ENCODE measurements around the gene ASTN2. TPM values are rescaled to one million over a fixed set of nuclear protein-coding genes. Genes with fewer than 3 reads are reported as not detected.

ASTN2 gene
- total and polyA plus RNA-seq, 10 of the 15 experiments (the other 5 are each of a cell fraction or from before 2014, with no cell fraction given) = 1.4 to 15.7 (median 7.0) TPM

- Histone ChIP-seq H2AFZ (ENCODE audit: control insufficient read depth, low read depth, low read length) (no peak overlapping the region), H3K9ac (ENCODE audit: control insufficient read depth, insufficient read depth, low read length) (no peak overlapping the region), H3K9me3 (replicated peaks; ENCODE audit: control insufficient read depth, insufficient read depth, low read length) (peaks cover 10% of the 10 kb centered on the region; the same call in 2 of the 3 replicates), H3K27me3 (replicated peaks in 1 of 2; ENCODE audit: control insufficient read depth in 2 of 2, insufficient read depth in 2 of 2, low read length in 1 of 2) (no peaks in the 10 kb centered on the region), H3K36me3 (ENCODE audit: control insufficient read depth in 2 of 2, insufficient read depth in 2 of 2, low read length in 1 of 2) (no peaks in the 10 kb centered on the region), H3K4me2 (ENCODE audit: control insufficient read depth, insufficient read depth) (no peak overlapping the region), H3K4me1 (ENCODE audit: control insufficient read depth, insufficient read depth, low read length) (no peaks in the 10 kb centered on the region), H3K27ac (ENCODE audit: control insufficient read depth, insufficient read depth) (no peak overlapping the region), H3K79me2 (ENCODE audit: control insufficient read depth, insufficient read depth, low read length) (no peaks in the 10 kb centered on the region), H3K4me3 (no peak overlapping the region), H4K20me1 (ENCODE audit: control insufficient read depth, insufficient read depth) (no peaks in the 10 kb centered on the region)
- ChIA-PET RAD21 (ENCODE audit: unreplicated experiment) (no interaction called here), SMC1A (ENCODE audit: uncharacterized antibody, unreplicated experiment) (no interaction called here), POLR2A (no interaction called here), CTCF (no interaction called here)
- no TSS peak for BruUV-seq (replicated peaks)
- in situ Hi-C loops (cut with MboI) (no loop called here), intact Hi-C loops (cut with micrococcal nuclease; ENCODE audit: unreplicated experiment) (no loop called here)
- ATAC-seq (peak; percentile 79), DNase-seq (ENCODE audit: low read depth, low spot score) (peak; percentile 31), FAIRE-seq (no peak)
- 0 out of 2 replicates have a peak, but pooled peaks have one; percentile 22 for TF ChIP-seq ATF7 (IDR thresholded peaks at IDR 0.05; ENCODE audit: low read depth)
- TF ChIP-seq ZBTB11 (CRISPR knock-in tag; IDR thresholded peaks at IDR 0.05) = no peak
- TF ChIP-seq CBX5 (IDR thresholded peaks at IDR 0.05; ENCODE audit: low read depth) = 0 out of 2 replicates have a peak, but pooled peaks have one; percentile 60
- TF ChIP-seq RUNX3 (IDR thresholded peaks at IDR 0.05; ENCODE audit: low read length) = peak; percentile 32
- TF ChIP-seq EP300 (IDR thresholded peaks at IDR 0.05; ENCODE audit: borderline replicate concordance in 1 of 2, control insufficient read depth in 1 of 2, low read depth in 2 of 2, low read length in 2 of 2) = 0 out of 4 replicates have a peak, but pooled peaks of 1 of the 2 experiments have one; percentile 36
- 0 out of 2 replicates have a peak, but pooled peaks have one; percentile 29 for TF ChIP-seq YY1 (IDR thresholded peaks at IDR 0.05; ENCODE audit: low read depth, low read length)
- 0 out of 2 replicates have a peak, but pooled peaks have one; percentile 34 for TF ChIP-seq IKZF1 (conservative IDR thresholded peaks at IDR 0.05)
- no peak for TF ChIP-seq ELK1 (IDR thresholded peaks at IDR 0.05; ENCODE audit: low read depth, low read length)
- peak; percentile 56 to 58; a peak in 2 of 4 replicates for TF ChIP-seq IKZF2 (IDR thresholded peaks at IDR 0.05)
- peak; percentile 82; the same call in 1 of the 2 replicates for TF ChIP-seq SPI1 (IDR thresholded peaks at IDR 0.05; ENCODE audit: borderline replicate concordance, insufficient read depth, low read depth, low read length)
- peak; percentile 66; the same call in 1 of the 2 replicates for TF ChIP-seq MTA2 (IDR thresholded peaks at IDR 0.05; ENCODE audit: low read depth)
- TF ChIP-seq GATAD2B (conservative IDR thresholded peaks at IDR 0.05; ENCODE audit: low read depth) = no peak
- 50% methylated on average over 2 of the region's 2 CpGs for WGBS (ENCODE audit: insufficient coverage, insufficient replicate concordance, low lambda C conversion rate, missing lambda C conversion rate)
Observed at GRCh38 chr9:116671605-116672004, 743.3 kb downstream of the ASTN2 start.
